GM21447 (cell line): ENCODE results near the gene CCT7.
"Not testable (repeated sequence)": the region's sequence is repeated elsewhere in the genome, so short reads cannot be mapped to it uniquely, and the experiment has no call there.

ENCODE experiments used
- ATAC-seq: cut with Tn5 transposase; IDR thresholded peaks from one replicate; pipeline ENCODE4 v1.9.1; 2021; ENCODE audit not compliant: unreplicated experiment

The CCT7 gene

GRCh38 chr2:73254343-73255006 is 20.4 kb downstream of the CCT7 start:
- ATAC-seq: no peak

GRCh38 chr2:73255007-73255644 is 21.0 kb downstream of the CCT7 start:
- no peak for ATAC-seq

DNA sequence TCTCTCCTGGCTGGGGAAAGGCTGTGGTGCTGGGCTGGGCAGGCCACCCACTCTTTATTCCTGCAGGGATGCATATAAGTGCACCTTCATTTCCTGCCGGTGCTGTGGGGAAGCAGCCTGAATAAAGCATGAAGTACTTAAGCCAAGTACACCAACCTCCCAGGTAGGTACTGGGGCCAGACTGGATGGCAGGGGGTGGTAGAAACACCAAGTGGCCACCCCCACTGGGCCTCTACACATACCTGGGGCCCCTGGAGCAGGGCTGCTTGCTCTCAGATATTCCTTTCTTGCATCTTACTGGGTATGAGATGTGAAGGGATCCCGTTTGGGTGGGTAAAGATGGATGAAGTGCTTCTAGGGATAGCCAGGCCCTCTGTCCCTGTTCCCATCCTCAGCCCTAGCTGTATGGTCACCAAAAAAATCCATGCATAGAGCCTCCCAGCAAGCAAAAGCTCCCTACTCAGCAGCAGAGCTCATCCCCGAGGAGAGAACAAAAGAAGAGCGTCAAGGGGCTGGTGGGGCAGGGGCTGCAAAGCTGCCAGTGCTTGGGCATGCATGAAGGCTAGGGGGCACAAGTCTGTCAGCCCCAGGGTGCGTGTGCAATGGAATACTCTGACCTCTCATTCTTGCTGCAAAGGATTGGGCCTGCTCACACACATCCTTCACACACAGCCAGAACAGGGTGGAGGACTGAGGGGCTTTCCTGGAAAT is 22.0 kb downstream of the CCT7 start:
- ATAC-seq: no peak

DNA sequence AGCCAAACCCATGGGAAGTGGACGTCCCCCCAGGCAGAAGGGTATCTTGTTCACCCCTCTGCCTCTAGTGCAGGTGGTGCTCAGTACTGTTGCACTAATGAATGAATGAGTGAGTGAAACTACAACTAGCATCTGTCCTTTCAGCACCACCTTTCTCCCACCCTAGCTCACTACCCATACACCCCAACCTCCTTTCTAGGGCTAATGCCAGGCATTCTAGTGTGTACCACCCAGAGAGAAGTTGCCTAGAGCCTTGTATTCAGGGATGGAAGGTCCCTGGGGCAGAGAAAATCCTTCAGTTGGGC is 22.5 kb downstream of the CCT7 start:
- ATAC-seq: no peak

GRCh38 chr2:73257021-73257420 is 22.9 kb downstream of the CCT7 start:
- ATAC-seq: no peak

- no peak for ATAC-seq
Observed at GRCh38 chr2:73257425-73258125, 23.5 kb downstream of the CCT7 start.

DNA sequence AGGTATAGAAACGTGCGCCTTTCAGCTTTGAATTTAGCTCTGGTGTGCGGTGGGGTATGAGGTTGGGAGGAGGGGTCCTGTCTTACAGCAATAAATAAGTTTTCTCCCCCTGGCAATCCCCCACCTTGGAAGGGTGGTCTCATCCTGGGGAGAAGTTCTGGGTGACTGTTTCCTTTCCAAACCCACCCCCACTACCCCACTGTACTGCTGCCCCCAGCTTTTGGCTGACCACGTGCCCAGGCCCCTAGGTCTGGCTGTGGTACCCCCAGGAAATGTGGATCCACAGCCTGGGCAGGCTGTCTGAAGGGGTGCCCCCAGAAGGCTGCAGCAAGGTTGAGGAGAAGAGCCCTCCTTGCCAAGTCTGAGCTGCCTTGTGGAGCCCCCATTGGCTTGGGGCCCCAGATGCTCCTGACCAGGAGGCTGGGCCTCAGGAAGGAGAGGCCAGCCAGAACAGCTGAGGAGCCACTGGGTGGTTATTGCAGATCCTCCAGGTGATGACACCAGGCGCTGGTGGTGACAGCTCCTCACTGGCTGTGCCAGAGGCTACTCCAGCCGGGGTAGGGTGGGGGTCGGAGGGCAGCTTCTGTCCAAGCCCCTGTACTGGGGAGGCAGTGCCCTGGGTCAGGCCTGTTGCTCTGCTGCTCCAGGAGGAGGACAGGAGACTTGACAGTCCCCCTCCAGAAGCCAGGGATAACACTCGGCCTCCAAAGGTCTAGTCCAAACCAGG is 24.2 kb downstream of the CCT7 start:
- no peak for ATAC-seq

GRCh38 chr2:73258913-73259215 is 24.8 kb downstream of the CCT7 start:
- no peak for ATAC-seq

- ATAC-seq: no peak
Observed at GRCh38 chr2:73259276-73259675, 25.2 kb downstream of the CCT7 start.

GRCh38 chr2:73259704-73260337 is 25.7 kb downstream of the CCT7 start:
- no peak for ATAC-seq

DNA sequence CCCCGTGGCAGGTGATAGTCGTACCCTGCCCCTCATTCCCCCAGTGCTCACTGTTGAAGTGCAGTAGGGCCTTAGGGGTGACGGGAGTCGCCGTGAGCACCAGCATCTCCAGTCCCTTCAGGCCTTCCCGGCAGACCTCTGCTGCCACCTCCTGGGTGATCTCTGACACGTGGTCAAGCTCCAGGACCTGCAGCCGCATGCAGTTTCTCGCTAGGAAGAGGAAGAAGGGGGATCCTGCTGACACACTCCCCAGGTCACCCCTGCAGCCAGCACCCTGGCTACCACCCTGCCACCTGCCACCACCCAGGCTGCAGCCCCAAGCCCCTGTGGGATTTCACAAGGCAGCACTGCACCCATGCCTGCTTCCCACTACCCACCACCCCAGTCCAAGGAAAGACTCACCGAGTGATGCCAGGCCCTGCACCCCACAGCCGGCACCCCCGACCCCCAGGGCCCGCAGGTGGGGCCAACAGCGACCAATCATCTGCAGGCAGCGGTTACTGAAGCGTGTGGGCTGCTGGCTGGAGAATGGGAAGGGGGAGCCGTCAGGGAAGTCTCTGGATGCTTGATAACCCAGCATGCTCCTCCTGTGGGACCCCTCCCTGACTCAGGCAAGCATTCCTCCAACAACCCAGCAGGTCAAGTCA is 26.4 kb downstream of the CCT7 start:
- no peak for ATAC-seq

DNA sequence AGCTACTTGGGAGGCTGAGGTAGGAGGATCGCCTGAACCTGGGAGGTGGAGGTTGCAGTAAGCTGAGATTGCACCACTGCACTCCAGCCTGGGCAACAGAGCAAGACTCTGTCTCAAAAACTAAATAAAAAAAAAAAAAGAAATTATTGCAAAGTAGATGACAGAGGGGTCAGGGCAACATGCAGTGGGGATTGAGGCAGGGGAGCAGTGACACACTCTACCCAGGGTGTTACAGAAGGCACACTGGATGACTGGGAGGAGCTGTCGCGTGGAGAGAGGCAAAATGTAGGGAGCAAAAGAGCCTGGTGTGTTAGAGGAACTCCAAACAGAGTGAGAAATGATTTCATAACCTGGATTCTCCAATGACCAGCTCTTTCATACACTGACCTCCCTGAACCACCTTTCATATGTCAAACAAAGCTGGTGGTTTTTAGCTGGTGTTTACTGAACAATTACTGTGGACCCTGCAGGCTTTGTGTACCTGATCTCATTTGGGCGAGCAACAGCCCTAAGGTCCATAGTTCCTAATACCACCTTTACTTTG is 28.1 kb downstream of the CCT7 start:
- no peak for ATAC-seq

DNA sequence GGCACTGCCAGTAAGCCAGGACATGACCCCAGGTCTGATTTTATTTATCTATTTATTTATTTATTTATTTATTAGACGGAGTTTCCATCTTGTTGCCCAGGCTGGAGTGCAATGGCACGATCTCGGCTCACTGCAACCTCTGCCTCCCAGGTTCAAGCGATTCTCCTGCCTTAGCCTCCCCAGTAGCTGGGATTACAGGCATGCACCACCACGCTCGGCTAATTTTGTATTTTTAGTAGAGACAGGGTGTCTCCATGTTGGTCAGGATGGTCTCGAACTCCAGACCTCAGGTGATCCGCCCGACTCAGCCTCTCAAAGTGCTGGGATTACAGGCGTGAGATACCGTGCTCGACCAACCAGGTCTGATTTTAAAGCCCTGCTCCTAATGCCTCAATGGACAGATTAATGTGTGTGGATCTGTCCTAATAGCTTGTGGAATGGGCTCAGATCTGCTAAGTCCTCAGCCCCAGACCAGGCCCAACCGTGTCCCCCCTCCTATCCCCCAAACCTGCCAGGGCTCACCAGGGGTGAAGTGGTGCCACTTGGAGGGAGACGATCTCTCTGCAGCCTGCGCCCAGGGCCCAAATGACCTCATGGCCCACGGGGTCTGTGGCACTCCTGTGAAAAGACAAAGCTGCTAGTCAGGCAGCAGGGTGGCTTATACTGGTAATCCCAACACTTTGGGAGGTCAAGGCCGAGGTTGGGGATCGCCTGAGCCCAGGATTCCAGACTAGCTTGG is 28.8 kb downstream of the CCT7 start:
- ATAC-seq: not testable (repeated sequence)

- ATAC-seq: no peak
Observed at GRCh38 chr2:73263540-73264331, 29.6 kb downstream of the CCT7 start.

DNA sequence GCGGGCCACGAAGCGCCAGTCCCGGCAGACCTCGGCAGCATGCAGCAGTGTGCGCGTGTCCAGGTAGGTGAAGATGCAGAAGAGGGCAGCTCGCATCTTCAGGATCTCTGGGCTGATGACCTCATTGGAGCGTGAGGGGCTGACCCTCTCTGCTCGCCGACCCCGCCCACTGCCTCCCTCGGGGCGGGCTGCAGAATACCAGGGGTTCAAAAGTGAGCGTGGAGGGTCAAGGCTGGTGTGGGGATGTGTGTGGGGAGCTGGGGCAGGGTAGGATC is 30.2 kb downstream of the CCT7 start:
- ATAC-seq: no peak

DNA sequence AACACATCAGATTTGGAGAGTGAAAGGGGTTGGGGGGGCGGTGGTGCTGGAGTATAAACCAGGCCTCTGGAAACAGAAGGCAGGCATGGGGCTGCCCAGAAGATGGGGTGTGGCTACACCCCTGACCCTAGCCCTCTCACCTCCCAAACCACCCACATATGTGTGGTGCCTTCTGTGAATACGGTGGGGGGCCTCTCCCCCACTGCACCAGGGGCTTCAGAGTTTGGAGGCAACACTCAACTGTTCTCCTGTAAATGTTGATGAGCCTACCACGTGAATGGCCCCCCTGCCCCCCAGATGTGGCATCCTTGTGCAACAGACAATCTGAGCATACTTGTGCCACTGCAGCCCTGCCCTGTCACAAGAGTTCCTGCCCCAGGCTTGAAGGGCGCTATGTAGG is 30.7 kb downstream of the CCT7 start:
- no peak for ATAC-seq

DNA sequence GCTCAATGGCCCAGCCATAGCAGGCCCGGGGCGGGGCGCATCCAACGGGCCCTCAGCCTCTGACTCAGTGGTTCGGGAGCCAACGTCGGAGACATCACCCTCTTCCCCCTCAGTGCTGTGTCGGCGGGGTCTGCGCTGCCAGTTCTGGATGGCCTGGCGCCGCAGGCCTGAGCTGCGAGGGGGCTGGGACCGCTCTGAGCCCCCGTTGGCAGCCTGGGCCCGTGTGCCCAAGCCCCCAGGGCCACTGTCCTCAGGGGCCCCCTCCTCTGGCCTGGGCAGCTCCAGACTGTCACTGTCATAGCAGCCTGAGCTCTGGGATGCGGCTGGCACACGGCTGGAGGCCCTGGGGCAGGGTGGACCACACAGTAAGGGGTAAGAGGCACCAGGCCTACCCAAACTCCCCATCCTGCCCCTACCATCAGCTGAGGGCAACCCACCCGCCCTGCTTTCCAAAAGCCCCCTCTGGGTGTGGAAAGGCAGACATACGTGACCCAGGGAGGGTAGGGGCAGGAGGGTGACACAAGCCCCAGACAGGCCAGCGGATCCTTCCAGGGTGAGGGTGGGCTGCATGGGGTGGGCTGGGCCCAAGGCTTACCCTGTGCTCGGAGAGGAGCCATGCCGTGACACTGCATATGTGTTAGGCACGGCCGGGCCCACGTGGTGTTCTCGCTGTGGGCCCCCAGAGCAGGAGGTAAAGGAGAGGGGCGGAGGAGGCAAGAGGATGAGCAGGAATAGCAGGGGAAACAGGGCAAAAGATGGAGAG is 31.4 kb downstream of the CCT7 start:
- ATAC-seq: no peak
